Measurements from ENCODE around the gene ADAM30.

Gene ADAM30

DNA sequence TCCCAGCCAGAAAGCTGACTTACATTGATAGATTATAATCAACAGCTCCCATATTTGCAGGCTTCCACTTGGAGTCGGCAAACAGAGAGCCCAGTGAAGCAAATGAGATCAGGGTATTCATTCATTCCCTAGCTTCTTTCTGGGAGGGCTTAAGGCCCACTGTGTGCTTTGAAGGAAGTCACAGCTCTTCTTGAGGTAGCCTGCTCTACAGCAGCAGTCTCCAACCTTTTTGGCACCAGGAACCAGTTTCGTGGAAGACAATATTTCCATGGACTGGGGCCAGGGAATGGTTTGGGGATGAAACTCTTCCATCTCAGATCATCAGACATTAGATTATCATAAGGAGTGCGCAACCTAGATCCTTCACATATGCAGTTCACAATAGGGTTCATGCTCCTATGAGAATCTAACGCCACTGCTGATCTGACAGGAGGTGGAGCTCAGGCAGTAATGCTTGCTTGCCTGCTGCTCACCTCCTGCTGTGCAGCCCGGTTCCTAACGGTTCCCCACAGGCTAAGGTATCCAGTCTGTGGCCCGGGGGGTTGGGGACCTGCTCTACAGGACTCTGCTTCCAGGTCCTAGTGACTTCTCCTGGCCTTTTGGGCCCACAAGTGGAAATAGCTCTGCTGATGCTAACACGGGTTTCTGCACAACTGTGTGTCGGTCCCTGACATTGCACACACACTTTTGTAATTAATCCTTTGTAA, 13.7 kb upstream of the ADAM30 start:
- DNase-seq: no peak

DNA sequence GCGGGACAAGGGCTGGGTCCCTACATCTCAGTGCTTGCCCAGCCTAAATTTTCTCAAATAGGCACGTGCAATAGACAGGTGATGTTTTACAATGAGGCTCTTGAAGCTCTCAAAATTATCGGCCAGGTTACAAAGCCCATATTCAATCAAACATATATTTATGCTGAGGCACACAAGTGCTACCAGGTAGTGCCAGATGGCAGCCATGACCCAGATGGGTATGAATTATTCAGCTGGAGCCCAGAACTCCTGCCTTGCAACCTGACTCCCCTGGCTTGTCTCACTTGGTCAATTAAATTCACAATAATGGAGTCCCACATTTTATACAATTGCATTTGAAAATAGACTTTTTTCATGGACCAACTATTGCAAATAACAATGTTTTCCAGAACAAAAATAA, 12.3 kb upstream of the ADAM30 start:
- no peak for DNase-seq

DNA sequence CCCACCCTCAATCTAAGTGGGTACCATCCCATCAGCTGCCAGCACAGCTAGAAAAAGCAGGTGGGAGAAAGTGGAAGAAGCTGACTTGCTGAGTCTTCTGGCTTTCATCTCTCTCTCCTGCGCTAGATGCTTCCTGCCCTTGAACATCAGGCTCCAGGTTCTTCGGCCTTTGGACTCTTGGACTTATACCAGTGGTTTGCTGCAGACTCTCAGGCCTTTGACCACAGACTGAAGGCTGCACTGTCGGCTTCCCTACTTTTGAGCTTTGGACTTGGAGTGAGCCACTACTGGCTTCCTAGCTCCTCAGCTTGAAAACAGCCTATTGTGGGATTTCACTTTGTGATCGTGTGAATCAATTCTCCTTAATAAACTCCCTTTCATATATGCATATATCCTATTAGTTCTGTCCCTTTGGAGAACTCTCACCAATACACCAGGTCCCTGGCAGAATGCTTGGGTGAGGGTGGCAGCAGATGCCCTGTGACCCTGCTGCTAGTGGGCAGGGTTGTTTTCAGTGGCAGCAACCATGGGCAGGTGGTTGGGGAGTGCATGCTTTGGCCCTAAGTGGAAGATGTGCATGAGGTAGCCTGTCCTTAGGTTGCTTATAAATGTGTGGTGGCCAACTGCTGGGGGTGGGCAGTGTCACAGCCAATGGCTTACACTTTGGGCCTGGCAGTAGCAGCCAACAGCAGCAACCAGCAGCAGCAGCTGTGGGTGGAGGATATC, 10.8 kb upstream of the ADAM30 start:
- DNase-seq: no peak

DNA sequence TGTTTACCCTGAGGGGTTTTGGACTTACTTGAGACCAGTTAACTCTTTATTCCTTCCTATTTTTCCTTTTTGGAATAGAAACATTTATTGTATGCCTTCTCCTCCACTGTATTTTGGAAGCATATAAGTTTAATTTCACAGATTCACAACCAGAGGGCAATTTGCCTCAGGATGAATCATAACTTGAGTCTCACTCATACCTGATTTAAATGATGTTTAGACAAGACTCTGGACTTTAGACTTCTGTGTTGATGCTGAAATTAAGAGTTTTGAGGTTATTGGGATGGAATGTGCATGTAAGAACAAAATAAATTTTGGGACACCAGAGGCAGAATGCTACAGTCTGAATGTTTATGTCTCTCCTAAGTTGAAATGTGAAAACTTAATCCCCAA, 7.1 kb upstream of the ADAM30 start:
- no peak for DNase-seq

DNA sequence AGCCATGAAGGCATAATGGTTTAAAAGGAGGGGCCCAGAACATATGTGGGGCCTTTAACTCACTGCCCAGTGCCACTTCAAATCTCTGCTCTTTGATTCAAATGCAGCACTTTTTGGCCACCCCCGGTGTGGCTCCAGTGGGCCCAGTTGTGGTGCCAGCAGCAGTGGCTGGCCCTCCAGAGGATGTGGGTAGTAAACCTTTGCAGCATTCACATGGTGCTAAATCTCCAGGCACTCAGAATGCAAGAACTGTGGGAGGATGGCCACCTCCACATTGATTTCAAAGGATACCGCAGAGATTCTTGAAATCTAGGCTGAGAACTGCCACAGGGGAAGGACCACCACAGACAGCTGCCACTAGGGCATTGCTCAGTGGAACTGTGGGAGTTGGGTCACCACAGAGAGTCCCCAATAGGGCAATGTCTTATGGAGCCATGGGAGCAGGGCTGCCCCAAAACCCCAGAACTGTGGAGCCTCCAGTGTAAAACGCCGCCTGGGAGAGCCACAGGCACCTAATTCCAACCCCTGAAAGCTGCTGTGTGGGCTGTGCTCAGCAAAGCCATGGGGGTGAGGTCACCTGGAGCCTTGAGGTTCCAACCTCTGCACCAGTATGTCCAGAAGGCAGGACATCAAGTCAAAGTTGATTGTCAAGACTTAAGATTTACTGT, 6.6 kb upstream of the ADAM30 start:
- DNase-seq: no peak

DNA sequence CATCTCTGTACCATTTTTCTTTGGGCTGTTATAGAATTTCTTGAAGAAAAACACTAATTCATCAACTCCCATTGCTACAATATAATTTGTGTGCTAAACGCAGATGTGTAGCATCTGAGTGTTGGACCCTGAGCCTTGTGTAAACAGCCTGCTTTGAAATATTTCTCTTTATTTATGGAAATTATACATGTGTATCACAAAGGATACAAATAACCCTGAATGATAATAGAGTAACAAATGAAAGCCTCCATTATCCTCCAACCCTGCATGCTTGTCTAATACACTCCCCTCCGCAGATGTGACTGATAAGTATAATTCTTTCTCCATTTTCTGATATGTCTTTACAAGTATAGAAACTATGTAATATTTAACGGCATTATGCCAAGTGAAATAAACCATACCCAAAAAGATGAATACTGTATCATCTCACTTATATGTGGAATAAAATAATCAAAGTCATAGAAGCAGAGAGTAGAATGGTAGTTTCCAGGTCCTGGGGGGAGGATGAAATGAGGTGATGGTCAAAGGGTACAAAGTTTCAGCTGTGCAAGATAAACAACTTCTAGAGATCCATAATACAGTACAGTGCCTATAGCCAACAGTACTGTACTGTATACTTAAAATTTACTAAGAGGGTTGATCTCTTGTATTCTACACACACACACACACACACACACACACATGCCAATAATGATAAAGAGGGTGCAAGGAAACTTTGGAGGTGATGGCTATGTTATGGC, 2.8 kb upstream of the ADAM30 start:
- no peak for DNase-seq

DNA sequence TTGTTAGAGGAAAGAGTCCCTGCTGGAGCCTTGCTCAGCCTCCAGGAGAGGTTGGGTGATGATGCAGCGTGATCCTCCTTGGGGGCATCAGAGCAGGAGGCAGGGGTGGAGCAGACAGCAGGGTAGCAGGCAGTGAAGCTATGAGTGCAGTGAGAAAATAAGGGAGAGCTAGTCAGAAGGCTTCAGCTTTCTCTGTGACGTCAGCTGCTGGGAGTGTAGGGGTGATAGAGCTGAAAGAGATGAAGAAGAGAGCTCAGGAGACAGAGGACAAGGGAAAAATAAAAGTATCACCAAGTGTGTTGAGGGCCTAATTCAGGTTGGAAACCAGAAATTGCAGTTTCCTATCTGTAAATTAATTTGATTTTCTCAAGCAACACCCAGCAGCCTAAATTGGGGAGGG, 2.2 kb upstream of the ADAM30 start:
- DNase-seq: no peak

DNA sequence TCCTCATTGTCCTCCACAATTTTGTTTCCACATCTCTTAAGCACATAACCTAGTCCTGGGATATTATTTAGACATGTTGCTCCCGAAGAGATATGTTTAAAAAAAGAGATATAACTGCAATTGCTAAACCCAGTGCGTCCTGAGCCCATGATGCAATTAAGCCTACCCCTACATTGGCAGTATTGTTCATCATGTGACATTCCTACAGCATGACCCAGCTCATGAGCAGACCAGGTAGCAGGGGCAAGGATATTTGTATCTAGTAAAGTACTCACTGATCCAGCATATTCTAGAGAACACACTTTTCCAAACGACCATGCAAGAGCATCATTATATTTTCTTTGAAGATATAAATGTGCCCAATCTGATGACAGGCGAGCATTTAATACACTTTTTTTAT, 1.2 kb downstream of the ADAM30 start:
- DNase-seq: no peak

DNA sequence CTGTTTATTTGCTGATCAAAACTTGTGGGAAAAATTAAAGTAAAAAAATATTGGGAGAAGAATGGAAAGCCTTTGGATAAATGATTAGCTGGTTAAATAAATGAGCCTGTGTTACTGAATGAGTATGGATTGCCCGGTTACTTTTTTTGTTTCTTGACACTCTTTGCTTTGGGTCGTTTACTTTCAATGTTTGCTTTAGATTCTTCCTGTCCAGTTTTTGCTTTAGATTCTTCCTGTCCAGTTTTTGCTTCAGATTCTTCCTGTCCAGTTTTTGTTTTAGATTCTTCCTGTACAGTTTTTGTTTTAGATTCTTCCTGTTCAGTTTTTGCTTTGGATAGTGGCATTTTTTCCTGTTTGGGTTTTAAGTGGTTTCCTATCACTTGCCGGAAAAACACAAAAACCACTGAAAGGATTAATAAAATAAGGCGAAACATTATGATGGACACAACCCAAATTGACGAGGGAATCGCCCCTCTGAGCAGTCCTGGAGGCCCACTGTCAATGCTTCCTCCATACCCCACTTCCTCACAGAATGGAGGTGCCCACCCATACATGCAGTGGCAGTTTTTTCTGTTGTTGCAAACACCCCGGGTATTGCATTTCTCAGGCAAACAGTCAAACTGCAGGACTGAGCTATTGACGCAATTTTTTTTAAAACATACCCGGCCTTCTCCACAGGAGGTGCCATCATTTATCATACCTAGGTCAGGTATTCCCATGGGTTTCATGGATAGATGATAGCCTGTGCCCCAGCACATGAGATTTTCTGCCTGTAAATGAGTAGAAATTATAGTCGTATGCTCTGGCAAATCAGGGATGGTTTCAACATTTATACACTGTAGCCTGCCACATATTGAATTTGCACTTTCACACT, 2.3 kb downstream of the ADAM30 start:
- no peak for DNase-seq

DNA sequence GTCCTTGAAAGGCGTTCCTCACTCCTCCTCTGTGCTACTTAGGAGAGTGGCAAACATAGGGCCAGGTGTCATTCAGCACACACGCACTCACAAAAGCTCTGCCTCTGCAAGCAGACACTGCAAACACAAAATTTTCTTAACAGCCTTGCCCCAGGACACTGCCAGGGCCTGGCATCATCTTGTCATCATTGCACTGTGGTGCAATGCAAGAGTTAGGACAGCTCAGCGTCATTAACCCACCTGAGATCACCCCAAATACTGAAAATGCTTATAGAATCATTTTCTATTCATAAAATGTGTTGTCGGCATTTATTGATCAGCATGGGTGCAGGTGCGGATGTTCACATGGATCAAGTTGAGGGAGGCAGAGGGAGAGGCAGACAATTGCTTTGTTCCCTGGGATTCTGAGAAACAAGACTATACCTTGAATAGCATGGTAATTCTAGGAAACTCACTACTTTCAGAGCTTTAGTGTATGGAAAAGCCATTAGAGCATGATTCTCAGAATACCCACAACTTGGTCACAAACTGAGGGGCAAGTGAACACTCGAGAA, 3.0 kb downstream of the ADAM30 start:
- DNase-seq: no peak

DNA sequence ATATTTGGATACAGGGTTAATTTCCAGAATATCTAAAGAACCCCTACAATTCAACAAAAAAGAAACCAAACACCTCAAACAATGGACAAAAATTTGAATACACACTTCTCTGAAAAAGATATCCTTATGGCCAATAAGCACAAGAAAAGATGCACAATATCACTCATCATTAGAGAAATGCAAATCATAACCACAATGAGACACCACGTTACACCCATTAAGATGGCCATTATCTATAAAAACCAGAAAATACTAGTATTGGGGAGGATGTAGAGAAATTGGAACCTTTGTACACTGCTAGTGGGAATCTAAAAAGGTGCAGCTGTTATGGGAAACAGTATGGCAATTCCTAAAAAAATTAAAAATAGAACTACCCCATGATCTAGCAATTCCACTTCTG, 4.9 kb downstream of the ADAM30 start:
- DNase-seq: no peak

DNA sequence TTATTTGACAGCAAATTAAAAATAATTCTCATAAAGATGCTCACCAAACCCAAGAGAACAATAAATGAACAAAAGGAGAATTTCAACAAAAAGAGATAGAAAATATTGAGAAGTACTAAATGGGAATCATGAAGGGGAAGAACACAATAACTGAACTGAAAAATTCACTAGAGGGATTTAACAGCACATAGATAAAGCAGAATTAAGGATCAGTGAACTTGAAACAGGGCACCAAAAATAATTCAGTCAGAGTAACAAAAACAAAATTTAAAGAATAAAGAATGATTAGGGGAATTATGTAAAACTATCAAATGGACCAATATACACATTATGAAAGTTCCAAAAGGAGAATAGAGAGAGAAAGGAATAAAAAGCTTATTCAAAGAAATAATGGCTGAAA, 7.8 kb downstream of the ADAM30 start:
- no peak for DNase-seq

DNA sequence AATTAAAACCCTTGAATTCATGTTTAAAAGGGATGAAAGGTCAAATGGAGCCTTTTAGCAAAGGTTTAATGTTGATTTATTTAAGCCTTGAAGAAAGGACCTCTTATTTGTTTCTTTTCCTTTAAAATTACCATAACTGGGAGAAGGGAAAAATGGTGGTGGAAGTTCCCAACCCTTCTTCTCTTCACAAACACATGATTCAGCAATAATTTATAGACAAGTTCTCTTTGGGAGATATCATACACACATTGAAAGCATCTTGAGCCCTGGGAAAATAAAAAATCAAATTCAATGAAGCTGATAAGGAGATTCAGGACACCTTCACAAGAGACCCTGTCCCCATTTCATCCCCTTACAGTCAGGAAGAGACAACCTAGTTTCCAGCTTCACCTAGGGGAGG, 8.9 kb downstream of the ADAM30 start:
- no peak for DNase-seq

DNA sequence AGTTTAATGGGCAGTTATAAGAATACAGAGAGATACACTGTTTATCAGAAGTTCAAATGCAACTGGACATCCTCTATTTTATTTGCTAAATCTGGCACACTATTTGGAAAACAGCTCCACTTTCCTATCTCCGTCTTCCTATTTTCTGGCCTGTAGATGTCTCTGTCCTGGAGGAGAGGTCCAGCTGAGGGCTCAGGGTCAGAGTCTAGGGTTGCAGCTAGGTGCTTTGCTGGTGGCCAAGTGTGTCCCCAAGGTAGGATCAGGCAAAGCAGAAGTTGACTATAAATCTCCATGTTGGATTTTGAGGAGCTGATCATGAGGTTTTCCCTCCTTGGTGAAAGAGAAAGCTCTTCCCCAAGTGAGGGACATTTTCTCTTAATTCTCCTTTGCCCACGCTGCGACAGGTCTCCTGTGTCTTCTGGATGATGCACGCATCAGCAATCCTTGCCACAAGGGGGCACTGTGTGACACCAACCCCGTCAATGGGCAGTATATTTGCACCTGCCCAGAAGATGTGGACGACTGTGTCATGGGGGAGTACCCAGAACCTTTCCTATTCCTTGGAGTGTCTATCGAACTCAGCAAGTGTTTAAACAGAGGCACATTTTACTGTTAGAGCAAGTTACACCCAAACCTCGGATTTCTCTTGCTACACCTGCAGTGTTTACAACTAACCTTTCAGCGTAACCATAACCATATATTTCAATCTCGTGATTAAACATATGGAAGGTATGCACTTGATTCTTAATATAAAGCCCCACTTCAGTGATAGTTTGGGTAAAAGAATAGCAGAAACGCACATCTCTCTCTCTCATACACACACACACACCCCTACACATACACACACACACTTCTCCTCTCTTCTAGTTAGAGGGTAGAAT, 10.2 kb downstream of the ADAM30 start:
- peak in 4 of 56 donors; percentile 1 to 19 (median 6) for DNase-seq

DNA sequence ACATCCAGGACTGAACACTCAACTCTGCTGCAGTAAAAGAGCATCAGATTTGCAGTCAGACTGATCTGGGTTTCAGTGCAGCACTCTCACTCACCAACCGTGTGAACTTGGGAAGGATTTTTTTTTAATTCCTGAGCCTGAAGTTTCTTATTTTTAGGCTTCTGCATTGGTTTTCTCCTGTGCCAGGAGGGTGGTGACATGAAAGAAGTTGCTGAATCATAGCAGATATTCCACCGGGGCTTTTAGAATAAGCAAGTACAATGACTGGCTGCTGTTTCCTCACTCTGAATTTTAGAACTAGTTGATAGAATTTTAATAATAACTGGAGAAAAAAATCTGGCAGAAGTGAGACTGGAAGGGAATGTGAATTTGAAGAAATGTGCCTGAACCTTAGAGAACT, 11.6 kb downstream of the ADAM30 start:
- DNase-seq: peak in 1 of 56 donors; percentile 1

DNA sequence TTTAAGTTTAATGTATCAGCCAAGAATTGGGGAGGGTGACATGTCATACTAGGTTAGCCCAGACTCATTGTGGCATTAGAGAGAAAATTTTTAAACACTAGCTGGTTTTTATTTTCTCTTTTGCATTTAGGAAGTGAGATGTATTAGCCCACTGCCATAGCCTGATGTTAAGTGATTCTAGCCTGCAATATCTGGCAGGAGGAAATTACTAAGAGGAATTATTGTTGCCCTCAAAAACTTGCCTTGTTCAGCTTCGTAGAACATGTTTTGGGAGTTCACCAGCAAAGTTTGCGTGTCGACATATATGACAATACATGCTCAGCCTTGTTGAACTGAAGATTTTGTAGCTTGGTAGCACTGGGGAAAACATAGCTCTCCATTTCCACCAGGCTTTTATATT, 12.5 kb downstream of the ADAM30 start:
- no peak for DNase-seq

DNA sequence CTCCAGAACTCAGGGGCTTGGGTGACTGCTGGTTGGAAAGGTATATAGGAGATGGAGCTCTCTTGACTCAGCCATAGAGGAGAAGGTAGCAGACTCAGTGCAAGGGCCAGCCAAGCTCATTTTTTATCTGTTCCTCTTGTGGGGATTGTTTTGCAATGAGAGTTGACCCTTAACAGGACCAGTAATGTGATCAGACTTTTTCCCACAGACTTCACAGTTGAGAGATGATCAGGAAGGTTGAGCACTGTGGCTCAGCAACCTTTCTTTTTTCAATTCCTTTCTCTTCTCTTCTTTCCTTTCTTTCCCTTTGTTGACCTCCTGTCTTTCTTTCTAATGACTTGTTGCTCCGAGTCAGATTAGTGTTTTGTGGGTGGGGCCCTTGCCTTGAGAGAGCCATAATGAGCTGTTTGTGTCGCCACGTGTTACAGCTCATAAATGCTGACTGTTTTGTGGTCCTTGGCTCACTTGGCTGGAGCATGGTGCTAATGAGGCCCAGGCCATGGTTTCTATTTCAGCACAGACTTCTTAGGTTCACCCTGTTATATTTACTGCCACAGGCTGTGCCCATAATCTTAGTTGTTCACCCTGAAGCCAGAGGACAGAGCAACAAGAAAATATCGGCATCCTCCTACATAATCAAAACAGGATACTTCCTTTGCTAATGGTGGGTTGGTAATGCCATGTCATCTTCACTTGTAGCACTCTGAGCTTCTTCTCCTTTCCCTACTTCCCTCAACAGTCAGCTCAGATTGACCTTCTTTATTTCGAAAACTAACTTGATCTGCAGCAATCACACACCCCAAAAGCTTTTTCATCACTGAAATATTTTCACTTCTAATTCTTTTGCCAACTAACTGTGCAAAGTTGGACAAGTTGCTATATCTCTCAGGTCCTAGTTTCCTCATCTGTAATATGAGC, 13.9 kb downstream of the ADAM30 start:
- no peak for DNase-seq

Measured in nucleus accumbens (tissue), 56 donors.